ENCODE data around the gene RSRP1. TPM values are rescaled to one million over a fixed set of nuclear protein-coding genes. Genes with fewer than 3 reads are reported as not detected.

Gene RSRP1
- total and polyA plus RNA-seq, 2 donors (not counting 1 experiment from before 2014, with no cell fraction given): 387 to 482 TPM

DNA sequence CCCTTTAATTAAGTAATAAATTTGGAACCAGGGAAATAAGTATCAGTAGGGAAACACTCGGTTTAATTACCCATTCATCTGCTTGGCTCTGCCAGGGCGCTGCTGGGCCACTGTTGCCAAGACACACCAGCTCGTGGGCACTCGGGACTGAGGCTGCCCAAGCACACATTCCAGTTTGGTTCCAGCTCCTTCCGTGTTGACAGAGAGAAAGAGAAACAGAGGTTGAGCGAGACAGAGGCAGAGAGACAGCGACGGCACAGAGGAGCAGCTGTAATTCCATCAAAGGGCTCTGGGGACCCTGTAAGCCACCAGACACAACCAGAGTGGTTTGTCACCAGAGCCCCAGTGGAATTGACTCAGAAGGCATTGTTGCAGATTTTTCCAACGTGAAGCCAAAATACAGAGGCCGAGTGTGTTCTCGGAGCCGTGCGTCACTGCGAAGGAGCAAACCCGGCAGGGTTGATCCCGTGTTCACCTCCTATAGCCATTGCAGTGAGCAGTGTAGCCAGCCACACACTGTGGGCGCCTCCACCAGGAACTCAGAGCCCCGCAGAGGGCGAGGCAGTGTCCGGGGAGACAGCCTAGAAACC lies 48.5 kb downstream of the RSRP1 start:
- intact Hi-C loops (cut with micrococcal nuclease): no loop called here
- WGBS (ENCODE audit: insufficient coverage): 36% methylated on average over 19 of the region's 20 CpGs
- peaks cover 15% of the 10 kb centered on the region for H3K4me1 Mint-ChIP-seq
- ChIA-PET CTCF (interaction anchor here (0.6 to 1.5 kb wide), 2 partner anchors 7 to 1876 kb away, joined by 3 to 5 read pairs; no protein-coding TSS in a partner anchor), POLR2A (no interaction called here)
- Histone ChIP-seq H3K79me2 (ENCODE audit: control insufficient read depth, insufficient read depth, low read length) (no peaks in the 10 kb centered on the region), H3K27me3 (replicated peaks in 1 of 4; ENCODE audit: control extremely low read depth in 1 of 4, control insufficient read depth in 3 of 4, insufficient read depth in 4 of 4, low read length in 3 of 4) (peaks cover 0 to 11% (median 0%) of the 10 kb centered on the region in 4 experiments), H3K9ac (ENCODE audit: low read length) (no peak overlapping the region), H2AFZ (ENCODE audit: insufficient read depth, low read depth, low read length, poor library complexity, severe bottlenecking) (peak overlapping the region; percentile 36), H3K4me1 (ENCODE audit: control insufficient read depth in 2 of 2, insufficient read depth in 2 of 2, low read length in 2 of 2) (peaks cover 9 to 11% of the 10 kb centered on the region in 2 donors), H3K4me3 (ENCODE audit: control extremely low read depth in 1 of 5, extremely low read depth in 1 of 5, insufficient read depth in 1 of 5, low read depth in 2 of 5, low read length in 4 of 5) (no peak overlapping the region), H3K27ac (ENCODE audit: low read length in 2 of 2) (no peak overlapping the region), H3K36me3 (replicated peaks in 1 of 2; ENCODE audit: control extremely low read depth in 1 of 2, control insufficient read depth in 1 of 2, extremely low read depth in 1 of 2, insufficient read depth in 2 of 2, low read length in 1 of 2) (no peaks in the 10 kb centered on the region), H3K4me2 (replicated peaks; ENCODE audit: low read depth, low read length, poor library complexity, severe bottlenecking) (peak overlapping the region; percentile 6), H4K20me1 (ENCODE audit: control insufficient read depth, insufficient read depth, low read length, poor library complexity, severe bottlenecking) (no peaks in the 10 kb centered on the region), H3K9me3 (ENCODE audit: control extremely low read depth in 1 of 3, control insufficient read depth in 2 of 3, insufficient read depth in 1 of 3, low read length in 2 of 3) (no peaks in the 10 kb centered on the region)
- H3K4me3 Mint-ChIP-seq: peak overlapping the region; percentile 30
- peaks cover 22% of the 10 kb centered on the region for H3K27me3 Mint-ChIP-seq
- peak; percentile 57 for ATAC-seq (ENCODE audit: low read depth)
- no peak for DNase-seq
- H3K27ac Mint-ChIP-seq: no peak overlapping the region
- no peaks in the 10 kb centered on the region for H3K9me3 Mint-ChIP-seq (ENCODE audit: insufficient read depth)
- TF ChIP-seq, protein P1, sequence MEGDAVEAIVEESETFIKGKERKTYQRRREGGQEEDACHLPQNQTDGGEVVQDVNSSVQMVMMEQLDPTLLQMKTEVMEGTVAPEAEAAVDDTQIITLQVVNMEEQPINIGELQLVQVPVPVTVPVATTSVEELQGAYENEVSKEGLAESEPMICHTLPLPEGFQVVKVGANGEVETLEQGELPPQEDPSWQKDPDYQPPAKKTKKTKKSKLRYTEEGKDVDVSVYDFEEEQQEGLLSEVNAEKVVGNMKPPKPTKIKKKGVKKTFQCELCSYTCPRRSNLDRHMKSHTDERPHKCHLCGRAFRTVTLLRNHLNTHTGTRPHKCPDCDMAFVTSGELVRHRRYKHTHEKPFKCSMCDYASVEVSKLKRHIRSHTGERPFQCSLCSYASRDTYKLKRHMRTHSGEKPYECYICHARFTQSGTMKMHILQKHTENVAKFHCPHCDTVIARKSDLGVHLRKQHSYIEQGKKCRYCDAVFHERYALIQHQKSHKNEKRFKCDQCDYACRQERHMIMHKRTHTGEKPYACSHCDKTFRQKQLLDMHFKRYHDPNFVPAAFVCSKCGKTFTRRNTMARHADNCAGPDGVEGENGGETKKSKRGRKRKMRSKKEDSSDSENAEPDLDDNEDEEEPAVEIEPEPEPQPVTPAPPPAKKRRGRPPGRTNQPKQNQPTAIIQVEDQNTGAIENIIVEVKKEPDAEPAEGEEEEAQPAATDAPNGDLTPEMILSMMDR (IDR thresholded peaks at IDR 0.05): no peak
- TF ChIP-seq EZH2 (IDR thresholded peaks at IDR 0.05; ENCODE audit: borderline replicate concordance, insufficient read depth, low read depth, low read length, poor library complexity, severe bottlenecking): no peak

DNA sequence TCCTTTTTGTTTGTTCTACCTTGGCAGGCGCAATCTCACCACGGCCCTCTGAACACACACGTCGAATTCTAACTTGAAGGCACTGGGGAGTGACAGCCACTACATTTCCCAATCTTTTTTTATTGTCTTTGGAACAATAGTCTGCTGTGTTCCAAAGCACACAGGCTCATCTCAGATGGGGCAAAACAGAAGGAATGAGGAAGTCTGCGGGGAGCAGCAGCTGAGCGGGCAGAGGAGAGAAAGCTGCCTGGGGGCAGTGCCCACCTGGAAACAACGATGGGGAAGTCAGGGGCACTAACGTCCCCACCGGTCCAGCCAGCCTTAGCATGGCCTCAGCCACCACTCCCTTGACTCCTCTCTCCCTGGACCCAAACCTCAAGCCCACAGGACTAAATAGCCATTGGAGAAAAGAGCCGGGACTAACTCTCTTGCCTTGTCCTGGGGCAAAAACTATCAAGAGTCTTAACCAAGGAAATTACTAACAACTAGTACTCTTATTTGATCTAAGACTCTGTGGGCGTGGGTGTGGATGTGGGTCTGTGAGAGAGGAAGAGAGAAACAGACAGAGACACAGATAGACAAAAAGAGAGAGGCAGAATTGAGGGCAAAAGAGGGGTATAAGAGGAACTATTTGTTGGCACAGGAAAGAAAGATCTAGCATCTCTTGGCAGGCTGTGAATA lies 49.1 kb downstream of the RSRP1 start:
- Histone ChIP-seq H3K9ac (ENCODE audit: low read length) (no peak overlapping the region), H3K9me3 (ENCODE audit: control extremely low read depth in 1 of 3, control insufficient read depth in 2 of 3, insufficient read depth in 1 of 3, low read length in 2 of 3) (no peaks in the 10 kb centered on the region), H2AFZ (ENCODE audit: insufficient read depth, low read depth, low read length, poor library complexity, severe bottlenecking) (peak overlapping the region; percentile 36), H4K20me1 (ENCODE audit: control insufficient read depth, insufficient read depth, low read length, poor library complexity, severe bottlenecking) (no peaks in the 10 kb centered on the region), H3K4me2 (replicated peaks; ENCODE audit: low read depth, low read length, poor library complexity, severe bottlenecking) (peak overlapping the region; percentile 6), H3K36me3 (replicated peaks in 1 of 2; ENCODE audit: control extremely low read depth in 1 of 2, control insufficient read depth in 1 of 2, extremely low read depth in 1 of 2, insufficient read depth in 2 of 2, low read length in 1 of 2) (no peaks in the 10 kb centered on the region), H3K4me1 (ENCODE audit: control insufficient read depth in 2 of 2, insufficient read depth in 2 of 2, low read length in 2 of 2) (peaks cover 9 to 11% of the 10 kb centered on the region in 2 donors), H3K4me3 (ENCODE audit: control extremely low read depth in 1 of 5, extremely low read depth in 1 of 5, insufficient read depth in 1 of 5, low read depth in 2 of 5, low read length in 4 of 5) (no peak overlapping the region), H3K79me2 (ENCODE audit: control insufficient read depth, insufficient read depth, low read length) (no peaks in the 10 kb centered on the region), H3K27ac (ENCODE audit: low read length in 2 of 2) (no peak overlapping the region), H3K27me3 (replicated peaks in 1 of 4; ENCODE audit: control extremely low read depth in 1 of 4, control insufficient read depth in 3 of 4, insufficient read depth in 4 of 4, low read length in 3 of 4) (peaks cover 0 to 11% (median 0%) of the 10 kb centered on the region in 4 experiments)
- POLR2A ChIA-PET: no interaction called here
- peaks cover 15% of the 10 kb centered on the region for H3K4me1 Mint-ChIP-seq
- H3K9me3 Mint-ChIP-seq (ENCODE audit: insufficient read depth): no peaks in the 10 kb centered on the region
- H3K27me3 Mint-ChIP-seq: peaks cover 26% of the 10 kb centered on the region
- DNase-seq (no peak), ATAC-seq (ENCODE audit: low read depth) (no peak)
- TF ChIP-seq, protein P1 (IDR thresholded peaks at IDR 0.05): no peak
- TF ChIP-seq EZH2 (IDR thresholded peaks at IDR 0.05; ENCODE audit: borderline replicate concordance, insufficient read depth, low read depth, low read length, poor library complexity, severe bottlenecking): no peak
- CTCF ChIA-PET: interaction anchor here (1.2 to 1.5 kb wide), 2 partner anchors 8 to 246 kb away, joined by 3 to 5 read pairs; no protein-coding TSS in a partner anchor
- no peak overlapping the region for H3K4me3 Mint-ChIP-seq
- intact Hi-C loops (cut with micrococcal nuclease): no loop called here
- peak overlapping the region; percentile 33 for H3K27ac Mint-ChIP-seq
- 24% methylated on average over 9 of the region's 11 CpGs for WGBS (ENCODE audit: insufficient coverage)
